NCI-H2107 (cell line): ENCODE measurements around the gene AGAP1.

Source experiments
- DNase-seq: peaks from one replicate; lab custom pipeline; 2025; lab: John Stamatoyannopoulos, UW

AGAP1 gene

DNA sequence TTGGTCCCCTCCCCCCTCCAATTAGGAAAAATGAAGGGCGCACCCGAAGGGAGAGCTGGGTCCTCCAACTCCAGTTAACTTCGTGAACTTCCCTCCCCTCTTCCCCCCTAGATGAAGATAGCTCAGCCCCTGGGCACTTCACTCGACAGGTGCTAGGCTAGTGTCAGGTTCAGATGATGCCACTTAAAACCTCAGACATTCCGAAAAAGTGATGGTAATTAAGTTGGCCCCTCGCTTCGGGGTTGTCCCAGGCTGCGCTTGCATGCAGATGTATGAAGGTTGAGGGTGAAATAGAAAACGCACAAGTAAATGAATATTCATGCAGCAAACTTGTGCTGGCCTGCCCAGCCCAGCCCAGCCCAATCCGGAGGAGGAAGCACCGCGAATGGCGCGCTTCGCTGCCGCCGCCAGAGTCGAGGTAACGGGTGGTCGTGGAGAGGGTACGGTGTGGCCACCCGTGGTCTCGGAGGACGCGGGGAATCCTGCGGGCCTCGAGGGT, 677.4 kb downstream of the AGAP1 start:
- DNase-seq, result no peak

DNA sequence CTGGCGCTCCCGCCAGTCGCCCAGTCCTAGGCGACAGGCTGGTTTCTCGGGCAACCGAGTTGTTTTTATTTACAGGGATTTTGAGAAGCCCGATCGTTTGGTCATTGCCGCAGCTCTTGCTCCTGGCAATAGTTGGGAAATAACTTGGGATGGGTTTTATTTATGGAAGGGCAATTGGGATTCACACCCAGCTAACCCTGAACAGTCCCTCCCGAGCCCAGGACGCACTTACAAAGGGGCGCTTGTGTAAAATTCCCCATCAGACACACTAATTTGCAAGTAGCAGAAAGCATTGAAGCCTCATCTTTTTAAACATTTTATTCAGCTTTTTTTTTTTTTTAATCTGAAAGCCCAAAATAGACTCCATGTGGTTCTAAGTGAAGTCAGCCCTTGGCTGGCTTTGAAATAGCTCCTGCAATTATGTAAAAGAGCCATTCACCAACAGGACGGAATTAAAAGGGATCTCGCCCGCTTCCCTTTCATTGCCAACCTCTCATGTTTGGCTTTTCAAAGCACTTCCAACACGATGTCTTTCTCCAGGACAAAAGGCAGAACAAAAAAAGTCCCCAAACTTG, 677.9 kb downstream of the AGAP1 start:
- DNase-seq, result no peak

DNA sequence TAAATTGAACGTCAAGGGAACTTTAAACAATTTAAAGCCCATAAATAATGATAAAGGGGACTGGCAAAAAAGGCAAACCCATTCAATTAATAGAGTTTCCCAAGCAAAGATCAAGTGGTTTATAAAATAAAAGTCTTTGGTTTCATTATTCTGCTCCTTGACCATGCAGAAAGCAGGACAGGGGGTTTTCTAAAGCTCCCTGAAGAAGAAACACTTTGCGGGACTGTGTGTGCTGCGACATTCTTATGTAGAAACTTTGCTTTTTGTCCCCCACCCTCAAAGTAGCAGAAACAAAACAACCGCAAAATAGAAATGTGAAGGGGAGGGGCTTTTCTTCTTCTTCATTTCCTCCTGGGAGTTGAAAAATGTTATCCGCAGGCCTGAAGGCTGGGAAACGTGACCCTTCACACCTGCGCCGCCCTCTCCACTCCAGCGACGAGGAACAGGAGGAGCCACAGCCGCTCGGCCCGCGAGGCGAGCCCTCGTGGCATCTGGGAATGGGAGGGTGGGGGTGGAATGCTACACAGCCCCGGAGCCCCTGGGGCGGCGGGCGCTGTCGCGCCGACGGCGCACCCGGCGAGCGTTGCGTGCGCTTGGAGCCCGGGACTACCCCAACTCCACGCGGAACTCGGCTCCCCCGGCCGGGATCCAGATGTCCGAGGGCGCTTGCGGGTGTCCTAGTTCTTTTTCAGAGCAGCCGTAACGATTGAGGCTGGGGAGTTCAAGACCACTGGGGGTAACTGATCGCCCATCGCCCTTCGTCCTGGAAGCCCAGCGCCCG, 678.6 kb downstream of the AGAP1 start:
- DNase-seq, result no peak

DNA sequence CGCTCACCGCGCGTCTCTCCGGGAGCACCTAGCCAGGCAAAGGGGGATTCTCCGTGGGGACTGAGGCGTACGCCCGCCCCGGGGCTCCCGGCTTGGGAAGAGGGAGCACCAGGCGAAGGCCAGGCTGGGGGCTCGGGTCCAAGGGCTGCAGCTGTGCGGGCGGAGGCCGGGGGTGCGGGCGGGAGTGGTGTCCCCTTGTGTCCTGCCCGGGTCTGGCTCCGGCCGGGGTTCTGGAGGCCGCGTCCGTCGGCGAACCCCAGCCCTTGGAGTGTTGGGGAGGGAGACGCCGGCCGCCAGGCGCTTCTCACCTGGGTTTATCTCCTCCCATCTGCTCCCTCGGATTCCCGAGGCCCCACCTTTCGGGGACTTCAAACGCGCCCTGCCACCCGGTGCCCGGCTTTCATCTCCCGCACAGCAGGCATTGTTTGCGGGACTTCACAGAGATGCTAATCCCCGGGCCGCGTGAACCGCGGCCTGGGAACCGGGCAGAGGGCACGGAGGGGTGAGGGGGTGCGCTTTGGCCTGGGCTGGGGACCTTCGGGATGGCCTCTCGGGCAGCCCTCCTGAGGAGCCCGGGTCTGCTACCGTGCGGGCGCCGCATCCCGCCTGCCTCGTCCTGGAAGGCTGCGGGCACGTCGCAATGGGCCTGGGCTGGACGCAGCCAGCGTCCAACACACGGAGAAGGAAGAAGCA, 679.3 kb downstream of the AGAP1 start:
- DNase-seq, result no peak

DNA sequence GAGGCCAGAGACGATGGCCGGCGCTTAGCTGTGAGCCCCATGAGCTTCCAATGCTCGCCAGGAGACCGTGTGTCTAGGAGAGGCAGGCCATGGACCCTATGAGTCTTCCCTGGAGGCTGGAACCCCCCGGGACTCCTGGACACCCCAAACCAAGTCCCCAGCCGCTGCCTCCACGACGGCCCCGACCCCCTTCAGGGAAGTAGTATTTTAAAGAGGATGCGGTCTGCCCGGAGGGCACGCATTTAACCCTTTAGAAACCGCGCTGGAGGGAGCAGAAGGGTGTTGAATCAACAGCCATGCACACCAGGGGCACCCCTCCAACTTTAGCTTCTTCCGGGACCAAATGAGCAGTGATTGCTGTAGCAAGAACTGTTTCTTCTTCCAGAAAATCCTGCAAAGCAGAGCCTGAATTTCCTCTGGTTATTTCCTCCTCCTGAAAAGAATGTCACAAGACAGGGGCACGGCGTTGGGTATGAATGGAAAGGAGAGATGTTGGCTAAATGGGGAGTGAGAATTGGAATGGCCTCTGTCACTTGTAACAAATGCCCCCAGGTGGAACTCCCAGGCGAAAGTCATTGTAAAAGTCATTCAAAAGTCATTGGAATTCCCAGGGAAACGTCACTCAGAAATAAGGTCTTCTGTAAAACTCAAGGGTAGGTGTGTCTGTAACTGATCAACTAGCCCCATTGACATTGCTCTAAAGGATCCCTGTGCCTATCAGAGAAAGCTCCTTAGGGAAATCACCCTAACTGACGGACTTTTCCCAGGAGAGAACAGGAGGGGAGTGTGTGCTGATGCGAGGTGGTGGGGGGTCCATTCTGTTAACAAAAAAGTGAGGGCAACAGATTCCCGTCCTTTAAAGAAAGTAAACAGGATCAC, 680.1 kb downstream of the AGAP1 start:
- no peak for DNase-seq

DNA sequence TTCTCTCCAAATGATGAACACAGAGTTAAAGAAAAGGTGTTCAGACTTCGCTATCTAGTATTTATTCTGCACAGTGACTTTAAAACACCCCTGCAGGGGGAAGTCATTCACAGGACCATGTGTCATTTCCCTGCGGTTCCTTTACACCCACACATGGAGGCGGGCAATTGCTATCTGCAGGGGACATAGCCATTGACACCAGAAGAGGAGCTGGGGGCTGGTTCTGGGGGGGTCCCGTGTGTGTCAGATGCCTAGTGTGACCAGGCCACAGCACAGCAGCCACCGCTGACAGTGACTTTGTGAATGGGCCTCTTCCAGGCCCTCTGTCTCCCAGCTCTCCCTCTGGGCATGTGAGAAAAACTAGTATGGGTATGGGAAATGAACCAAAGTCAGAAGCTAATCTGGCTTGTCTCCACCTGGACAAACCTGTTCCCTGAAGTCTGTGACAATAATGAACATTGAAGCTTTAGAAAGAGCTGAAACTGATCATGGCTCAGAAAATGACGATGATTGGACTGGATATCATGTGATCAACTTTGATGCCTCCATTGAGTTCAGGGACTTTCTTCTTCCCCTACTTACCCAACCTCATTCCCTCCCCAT, 681.8 kb downstream of the AGAP1 start:
- DNase-seq, result no peak

DNA sequence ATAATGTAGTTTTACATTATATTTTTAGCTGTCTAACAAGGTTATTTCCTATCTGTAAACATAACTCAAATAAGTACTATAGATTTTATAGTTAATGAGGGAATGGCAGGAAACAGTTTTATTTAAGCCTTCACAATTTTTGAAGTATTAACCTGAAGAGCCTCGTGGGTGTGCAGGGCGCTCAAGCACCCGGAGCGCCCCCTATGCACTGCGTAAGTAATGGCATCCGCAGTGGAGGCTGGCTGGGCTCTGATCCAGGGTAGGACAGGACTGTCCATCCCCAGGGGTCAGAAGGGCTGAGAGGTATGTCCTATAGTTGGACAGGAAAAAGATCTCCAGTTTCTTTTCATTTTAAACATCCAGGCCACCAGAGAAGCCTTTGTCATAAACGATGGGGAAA, 682.6 kb downstream of the AGAP1 start:
- no peak for DNase-seq

DNA sequence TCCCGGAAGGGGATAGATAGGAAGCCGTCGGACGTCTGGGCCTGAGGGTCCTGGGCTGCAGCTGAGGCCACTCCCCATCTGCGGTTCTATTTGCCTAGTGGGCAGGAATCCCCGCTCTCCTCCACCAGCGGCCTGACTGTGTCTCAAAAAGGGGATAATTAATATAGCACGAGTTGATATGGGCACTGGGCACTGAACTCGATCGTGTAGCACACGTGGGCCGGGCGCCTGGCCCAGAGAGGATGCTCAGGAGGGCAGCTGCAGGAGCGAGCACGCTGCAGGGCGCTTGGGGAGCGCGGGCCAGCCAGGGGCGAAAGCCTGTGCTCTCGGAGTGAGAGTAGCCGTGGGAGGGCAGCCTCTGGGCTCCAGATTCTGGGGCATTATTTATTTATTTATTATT, 683.1 kb downstream of the AGAP1 start:
- no peak for DNase-seq

DNA sequence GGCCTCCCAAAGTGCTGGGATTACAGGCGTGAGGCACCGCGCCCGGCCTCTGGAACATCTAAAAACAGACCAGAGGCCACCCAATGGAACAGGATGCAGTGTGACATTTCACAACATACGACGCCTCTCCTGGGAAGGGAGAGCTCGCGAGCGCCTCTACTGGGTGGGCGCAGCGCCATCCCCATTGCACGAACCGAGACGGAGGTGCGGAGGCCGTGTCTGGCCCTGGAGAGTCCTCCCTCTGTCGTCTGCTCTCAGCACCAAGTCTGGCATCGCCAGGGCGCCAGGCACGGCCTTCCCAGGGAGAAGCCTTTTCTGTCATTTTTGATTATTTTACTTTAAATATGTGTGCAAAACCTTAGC, 683.7 kb downstream of the AGAP1 start:
- DNase-seq, result no peak

DNA sequence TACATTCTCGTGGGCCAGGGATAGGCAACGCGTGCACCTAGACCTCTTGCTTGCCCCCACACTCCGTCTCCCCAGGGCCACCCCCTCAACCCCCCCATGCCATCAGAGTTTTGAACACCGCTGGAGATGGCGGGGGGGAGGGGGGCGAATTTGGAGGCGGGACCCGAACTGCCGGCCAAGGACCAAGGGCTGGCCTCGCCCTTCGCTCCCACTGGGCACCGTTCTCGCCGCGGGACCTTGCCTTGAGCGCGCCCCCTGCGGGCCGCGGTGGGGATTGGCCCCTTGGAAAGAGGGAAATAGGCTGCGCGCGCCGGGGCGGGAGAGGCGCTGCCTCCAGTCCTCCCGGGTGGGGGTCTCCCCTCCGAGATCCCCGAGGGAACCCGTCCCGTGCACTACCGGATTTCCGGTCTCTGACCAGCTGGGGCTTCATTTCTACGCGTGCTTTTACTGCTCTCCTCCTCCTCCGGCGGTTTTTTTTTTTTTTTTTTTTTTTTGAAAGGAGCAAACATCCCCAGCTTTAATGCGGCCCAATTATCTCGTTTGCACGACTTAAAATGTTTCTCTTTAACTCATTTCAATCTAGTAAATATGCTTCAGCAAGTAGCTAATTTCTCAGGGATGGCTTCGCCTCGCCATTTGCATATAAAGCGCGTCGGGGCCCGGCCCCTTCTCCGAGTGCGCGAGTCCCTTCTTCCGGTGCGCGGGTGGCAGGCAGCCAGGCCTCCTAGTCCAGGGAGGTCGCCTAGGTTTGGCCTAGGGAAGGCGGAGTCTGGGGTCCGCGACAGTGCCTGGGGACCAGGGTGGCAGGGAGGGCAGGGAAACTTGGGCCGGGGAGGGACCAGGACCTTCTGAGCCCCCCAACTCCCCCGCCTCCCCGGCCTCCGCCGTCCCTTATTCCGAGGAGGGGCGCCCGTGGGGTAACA, 684.4 kb downstream of the AGAP1 start:
- no peak for DNase-seq

DNA sequence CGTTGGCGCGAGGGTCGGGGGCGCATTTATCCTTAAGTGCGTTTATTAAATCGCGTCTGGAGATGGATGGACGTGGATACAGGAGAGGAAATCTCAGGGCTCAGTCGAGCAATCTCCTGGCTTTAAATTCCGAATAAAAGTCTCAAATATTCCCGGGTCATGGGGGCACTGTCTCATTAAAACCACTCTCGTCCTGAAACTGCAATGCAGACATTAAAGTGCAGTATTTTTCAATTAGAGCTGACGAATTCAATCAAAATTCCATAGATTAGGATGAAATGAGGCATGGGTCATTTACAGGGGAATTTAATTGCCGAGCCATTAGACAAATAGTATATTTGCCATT, 685.0 kb downstream of the AGAP1 start:
- no peak for DNase-seq

DNA sequence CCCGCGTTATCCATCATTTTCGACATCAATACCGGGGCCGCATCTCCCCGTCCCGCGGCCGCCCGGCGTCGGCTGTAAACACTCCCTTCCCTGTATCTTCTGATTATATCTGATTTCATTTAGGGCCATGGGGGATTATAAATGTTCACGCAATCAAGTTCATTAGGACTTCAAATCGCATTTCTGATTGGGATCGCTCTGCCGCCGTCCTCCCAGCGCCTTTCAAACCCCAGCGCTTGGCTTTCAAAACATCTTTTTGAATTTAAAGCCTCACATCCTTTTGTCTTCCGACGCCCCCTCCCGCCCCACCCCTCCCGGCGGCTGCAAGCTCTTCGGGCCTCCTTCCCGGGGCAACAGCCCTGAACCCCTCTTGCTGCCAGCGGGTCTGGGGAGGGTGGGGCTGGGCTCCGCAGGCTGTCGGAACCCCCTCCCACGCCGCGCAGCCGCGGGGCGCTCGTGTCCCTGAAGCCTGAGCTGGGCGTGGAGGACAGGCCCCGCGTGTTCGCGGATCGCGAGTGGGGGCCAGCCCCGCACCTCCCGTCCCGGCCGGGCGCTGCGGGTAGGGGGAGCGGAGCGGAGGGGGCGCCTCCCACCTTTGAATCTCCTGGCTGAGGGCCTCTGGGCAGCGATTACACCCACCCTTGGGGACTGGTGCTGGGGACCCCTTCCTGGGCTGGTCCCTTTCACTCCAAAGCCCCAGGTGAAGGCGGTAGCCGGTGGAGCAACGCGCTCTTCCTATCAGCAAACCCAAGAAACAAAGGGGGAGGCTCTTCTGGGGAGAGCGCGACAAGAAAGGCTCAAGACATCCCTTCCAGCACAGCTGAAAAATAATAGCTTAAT, 685.6 kb downstream of the AGAP1 start:
- DNase-seq, result no peak

DNA sequence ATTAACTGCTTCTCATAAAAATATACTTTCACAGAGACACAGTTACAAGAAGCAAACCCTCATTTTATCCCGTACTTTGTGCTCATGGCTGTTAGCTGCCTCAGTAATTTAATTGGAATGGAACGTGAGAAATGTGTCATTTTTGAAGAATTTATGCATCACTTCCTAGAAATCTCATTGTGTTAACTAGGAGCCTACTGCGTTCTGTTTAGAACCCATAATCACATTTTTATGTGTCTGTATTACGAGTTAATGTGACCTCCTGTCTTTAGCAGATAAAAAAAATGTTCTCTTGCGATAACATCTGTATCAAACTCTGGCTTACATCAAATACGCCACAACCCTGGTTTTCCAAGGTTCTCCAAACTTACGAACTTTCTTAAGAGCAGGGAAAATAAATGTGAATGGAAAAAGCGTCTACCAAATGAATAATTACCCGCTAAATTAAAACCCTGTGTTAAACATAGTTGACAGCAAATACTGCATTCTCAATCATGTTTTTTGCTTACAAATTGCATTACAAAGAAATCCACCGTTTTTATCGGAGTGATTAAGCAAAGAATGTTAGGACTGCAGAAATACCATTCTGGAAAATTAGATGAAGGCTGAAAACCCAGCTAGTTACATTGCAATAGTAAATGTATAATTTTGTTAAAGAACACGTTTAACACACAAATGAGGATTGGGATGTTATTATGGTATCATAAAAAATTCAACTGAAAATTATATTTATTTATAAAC, 686.4 kb downstream of the AGAP1 start:
- no peak for DNase-seq

DNA sequence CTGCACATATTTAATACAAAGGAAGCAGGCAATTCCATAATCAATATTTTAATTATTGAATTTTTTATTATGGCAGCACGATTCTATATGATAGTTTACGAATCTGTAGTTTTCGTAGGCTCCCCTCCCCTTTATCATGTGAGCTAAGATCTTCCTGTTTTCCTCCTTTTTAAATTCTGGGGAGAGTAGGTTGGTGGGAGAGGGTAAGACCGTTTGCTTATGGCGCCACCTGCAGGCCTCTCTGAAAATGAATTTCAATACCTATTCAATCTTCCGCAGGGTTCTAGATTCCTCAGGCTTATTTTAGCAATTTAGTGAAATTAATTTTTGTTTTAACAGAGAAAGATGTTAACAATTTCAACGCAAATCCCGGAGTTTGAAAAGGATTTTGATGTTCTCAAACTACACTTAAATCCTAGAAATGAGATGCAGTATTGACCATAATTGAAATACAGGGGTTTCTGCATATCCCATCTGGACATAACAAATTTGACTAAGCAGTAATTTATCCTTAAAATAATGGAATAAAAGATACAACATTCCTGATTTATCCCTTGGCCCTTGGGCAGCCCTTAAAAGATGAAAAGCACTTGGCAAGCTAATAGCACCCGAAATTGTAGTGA, 687.1 kb downstream of the AGAP1 start:
- no peak for DNase-seq
